Inferior parietal cortex (tissue), 1 donor: ENCODE measurements around the gene PIGU.
"Not testable (repeated sequence)": the region's sequence is repeated elsewhere in the genome, so short reads cannot be mapped to it uniquely, and the experiment has no call there.

Experiments used
- DNase-seq: peaks from one replicate; pipeline ENCODE4 v3.0.0-alpha.2; 2016; ENCODE audit errors: extremely low spot score

Gene PIGU

DNA sequence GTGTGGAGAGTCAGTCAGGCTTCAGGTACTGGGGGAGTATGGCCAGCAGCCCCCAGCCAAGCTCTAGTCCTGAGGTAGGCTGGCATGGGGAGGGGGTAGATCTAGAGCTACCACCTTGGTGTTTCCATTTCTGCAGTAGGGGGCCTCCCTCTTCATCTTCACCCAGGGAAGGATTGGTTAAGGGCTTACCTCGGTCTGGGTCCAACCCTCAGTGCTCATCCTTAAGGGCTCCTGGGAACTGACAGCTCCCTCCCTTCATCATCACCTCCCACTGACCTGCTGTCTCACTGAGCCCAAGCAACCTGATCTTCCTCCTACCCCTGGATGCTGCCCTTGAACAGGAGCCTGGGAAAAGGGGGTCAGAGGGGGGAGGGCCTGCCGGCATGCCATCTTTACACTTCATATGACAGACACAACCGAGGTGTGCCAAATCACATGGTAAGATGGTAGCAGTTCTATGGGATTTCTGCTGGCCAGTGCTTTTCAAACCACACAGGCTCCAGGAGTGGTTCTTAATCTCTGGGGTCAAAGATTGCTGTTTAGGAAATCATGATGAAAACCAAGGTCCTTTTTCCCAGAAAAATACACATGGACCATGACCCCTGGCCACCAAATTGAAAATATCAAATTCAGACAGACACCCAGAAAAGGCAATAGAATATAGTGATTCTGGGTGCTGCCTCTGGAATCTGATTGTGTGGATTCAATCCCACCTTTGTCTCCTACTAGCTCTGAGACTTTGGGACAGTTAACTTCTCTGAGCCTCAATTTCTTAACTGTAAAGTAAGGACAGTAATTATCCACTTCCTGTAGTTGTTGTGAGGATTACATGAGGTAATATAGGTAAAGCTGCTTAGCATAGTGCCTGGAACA, 30.3 kb upstream of the PIGU start:
- no peak for DNase-seq

DNA sequence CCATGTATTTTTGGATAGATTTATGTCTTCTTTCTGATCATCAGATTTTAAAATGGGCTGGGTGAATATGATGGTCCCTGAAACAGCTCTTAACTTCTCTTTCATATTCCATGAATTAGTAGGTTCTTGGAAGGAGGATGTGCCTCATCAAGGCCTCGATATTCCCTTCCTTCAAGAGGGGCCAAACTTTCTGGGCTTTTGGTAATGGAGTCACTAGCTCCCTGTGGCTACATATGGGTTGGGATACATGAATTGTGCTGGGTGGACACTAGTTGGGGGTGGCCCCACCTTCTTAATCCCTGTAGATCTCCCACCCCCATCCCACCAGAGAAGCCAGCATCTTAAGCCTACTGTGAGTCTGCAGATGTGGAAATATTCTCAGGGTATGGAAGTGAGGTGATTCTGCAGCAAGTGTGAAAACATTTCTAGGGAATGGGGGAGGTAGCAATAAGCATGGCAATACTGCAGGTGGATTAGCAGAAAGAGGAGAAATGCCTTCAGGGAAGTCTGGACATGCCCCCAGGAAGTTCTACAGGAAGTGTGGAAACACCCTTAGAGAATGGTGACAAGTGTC, 29.5 kb upstream of the PIGU start:
- DNase-seq, result no peak

DNA sequence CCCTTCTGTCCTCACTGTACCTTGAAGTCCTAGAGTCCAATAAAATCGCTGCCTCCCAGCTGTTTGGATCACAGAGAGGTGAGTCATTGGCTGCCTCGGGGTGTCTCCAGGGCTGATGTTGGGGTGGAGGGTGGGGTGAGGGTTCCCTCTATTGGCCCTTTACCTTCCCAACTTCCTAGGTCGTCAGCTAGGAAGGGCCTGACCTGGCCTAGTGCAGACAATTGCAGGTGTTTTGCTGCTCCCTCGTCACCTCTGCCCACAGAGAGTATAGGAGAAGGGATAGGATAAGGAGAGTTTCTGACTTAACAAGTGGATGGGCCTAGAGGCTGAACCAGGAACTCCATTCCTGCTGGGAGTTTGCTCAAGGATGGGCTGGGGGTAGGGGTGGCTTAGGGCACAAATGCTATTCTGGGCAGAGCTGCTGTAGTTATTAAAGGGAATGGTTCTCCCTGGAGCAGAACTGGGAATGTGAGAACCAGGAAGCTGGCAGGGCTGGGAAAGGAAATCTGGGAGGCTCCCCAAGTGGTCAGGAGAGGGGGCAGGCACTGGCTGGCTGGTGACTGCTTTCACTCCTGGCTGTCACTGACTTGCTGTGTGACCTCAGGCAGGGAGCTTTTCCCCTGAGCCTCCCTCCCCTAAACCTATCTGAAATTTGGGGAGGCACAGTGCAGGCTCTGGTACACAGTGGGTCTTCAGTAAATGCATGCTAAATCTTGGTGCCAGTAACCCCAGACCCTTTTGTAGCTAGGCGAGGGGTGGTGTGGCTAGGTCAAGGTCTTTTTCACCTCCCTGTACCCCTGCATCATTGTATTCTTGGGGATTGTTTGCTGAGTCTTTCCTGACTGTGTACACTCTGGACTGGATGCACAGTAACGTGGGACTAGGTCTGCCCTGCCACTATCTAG, 28.8 kb upstream of the PIGU start:
- DNase-seq, result no peak

- DNase-seq, result peak; percentile 23
These were observed 28.1 kb upstream of the PIGU start for GRCh38 chr20:34705008-34705396.

- DNase-seq, result peak; percentile 90
These were observed 27.5 kb upstream of the PIGU start, which contains the start of gene TP53INP2 for GRCh38 chr20:34704177-34705007. TP53INP2 (plus strand) TSS chr20:34704344; CDS start chr20:34708740, 4,396 bp downstream.

DNA sequence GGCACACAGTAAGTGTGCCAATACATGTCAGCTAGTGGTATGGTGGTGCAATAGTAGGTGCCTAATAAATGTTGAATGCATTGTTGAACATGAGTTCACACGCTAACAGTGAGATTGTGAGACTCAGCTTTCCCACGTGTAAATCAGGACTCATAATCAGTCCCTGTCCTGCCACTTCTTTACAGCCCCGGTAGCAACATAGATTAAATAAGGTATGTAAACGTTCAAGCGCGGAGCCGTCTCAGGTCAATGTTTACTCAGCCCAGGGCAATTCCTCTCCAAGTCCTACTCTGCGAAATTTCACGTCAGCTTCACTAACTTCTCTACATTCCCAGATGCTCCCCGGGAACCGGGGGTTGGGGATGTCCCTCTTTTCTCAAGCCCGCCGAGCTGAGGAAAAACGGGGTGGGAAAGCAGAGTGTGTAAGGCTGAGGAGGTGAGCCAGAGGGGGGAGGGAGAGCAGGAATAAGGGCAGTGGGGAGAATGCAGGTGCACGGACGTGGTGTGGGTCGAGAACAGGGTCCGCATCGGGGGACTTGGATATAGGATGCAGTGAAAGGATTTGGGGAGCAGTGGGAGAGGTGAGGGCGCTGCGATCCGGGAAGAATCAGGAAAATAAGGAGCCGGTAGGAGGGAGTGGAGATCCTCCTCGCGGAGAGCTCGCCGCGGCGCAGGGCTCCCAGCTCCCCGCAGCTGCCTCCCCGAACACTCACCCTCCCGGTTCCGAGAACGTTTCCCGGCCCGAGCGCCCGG, 26.7 kb upstream of the PIGU start:
- no peak for DNase-seq

GRCh38 chr20:34703061-34703423, 26.1 kb upstream of the PIGU start:
- no peak for DNase-seq

DNA sequence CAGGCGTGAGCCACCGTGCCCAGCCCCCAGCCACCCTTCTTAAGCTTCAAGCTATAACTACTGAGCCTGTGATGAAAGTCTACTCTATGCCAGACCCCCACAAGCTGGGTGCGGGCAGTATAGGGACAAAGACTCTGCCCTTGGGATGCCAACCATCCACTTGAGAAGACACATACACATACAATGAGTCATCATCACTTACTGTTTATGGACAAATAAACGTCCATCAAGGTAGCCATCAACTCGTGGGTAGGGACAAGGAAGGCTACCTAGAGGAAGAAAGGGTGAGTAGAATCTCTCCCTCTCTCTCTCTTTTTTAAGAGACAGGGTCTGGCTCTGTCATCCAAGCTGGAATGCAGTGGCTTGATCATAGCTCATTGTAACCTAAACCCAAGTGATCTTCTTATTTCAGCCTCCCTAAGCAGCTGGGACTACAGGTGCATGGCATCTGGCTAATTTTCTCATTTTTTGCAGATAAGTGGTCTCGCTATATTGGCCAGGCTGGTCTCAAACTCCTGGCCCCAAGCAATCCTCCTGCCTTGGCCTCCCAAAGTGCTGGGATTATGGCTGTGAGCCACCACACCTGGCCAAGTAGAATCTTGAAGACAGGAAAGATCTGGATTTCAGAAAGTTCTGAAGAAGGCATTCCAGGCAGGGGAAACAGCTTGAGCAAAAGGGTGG, 24.7 kb upstream of the PIGU start:
- no peak for DNase-seq

GRCh38 chr20:34693414-34693813, 16.5 kb upstream of the PIGU start:
- DNase-seq, result no peak

GRCh38 chr20:34691838-34692237, 14.9 kb upstream of the PIGU start:
- DNase-seq, result no peak

GRCh38 chr20:34689486-34689885, 12.6 kb upstream of the PIGU start:
- no peak for DNase-seq

GRCh38 chr20:34683667-34684066, 6.8 kb upstream of the PIGU start:
- no peak for DNase-seq

- no peak for DNase-seq
These were observed 3.8 kb upstream of the PIGU start for GRCh38 chr20:34680586-34681175.

DNA sequence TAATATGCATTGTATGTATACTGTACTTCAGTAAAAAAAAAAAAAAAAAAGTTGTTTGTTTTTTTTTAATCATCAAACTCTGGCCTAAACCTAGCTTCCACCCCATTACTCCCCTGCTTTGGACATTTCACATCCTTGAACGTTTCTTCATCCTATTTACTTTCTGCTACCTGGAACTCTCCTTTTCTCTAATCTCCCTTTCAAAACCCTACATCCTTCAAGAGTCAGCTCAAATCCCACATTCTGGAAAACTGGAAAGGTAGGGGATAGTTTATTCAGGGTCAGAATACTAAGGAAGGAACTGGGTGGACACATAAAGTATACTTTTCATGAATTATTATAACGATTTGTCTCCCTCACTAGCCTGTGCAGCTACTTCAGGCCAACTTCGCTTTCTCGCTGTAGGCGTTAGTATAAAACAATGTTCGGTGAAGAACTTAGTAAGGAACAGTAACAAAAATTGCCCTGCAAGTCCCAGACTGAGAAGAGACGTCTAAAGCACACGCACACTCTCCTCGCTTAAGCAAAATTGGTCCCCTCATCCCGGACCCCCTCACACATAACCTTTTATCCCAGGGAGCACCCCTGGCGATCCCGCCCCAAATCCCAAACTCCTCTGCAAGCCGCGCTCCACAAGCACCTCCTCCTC, 775 bp downstream of the PIGU start:
- DNase-seq, result peak; percentile 6

DNA sequence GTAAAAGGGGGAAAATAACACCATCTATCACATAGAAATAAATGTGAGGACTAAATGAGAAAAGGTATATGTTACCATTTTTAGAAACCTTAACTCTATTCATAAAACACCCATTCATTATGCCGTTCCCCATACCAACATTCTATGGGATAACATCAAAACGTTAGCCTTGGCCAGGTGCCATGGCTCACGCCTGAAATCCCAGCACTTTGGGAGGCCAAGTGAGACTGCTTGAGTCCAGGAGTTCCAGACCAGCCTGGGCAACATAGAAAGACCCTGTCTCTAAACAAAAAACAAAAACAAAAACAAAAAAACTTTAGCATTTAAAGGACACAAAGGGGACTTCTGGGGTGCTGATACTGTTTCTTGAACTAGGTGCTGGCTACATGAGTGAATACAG, 1.3 kb downstream of the PIGU start:
- DNase-seq, result no peak

- DNase-seq, result no peak
These were observed 3.5 kb downstream of the PIGU start for GRCh38 chr20:34673412-34673811.

GRCh38 chr20:34669094-34669493, 7.8 kb downstream of the PIGU start:
- no peak for DNase-seq

- not testable (repeated sequence) for DNase-seq
These were observed 12.1 kb downstream of the PIGU start for GRCh38 chr20:34664751-34665150.
